H1 (cell line): ENCODE measurements around the gene CXXC4. TPM values are rescaled to one million over a fixed set of nuclear protein-coding genes. Genes with fewer than 3 reads are reported as not detected.

Experiments
- CREB1 ChIP-seq: IDR thresholded peaks from 2 replicates; pipeline ENCODE4 v1.6.1; 2012; ENCODE audit warnings: inconsistent platforms
- NANOG ChIP-seq: IDR thresholded peaks from 2 replicates; pipeline ENCODE4 v1.6.1; 2011; ENCODE audit warnings: low read length, low read depth, mild to moderate bottlenecking, inconsistent platforms; ENCODE audit not compliant: insufficient read depth, poor library complexity, severe bottlenecking
- RAD21 ChIP-seq, 2 experiments: IDR thresholded peaks in 1 of 2; conservative IDR thresholded peaks in 1 of 2; 2 replicates each; pipeline ENCODE4 v1.6.1; 2011; ENCODE audit warnings: low read depth in 2 of 2, low read length in 2 of 2, improper control_type of control experiment in 1 of 2, inconsistent platforms in 1 of 2, mild to moderate bottlenecking in 1 of 2, moderate library complexity in 1 of 2
- RBBP5 ChIP-seq: IDR thresholded peaks from 2 replicates; pipeline ENCODE4 v1.7.1; 2012; ENCODE audit warnings: low read depth, mild to moderate bottlenecking, inconsistent platforms, low read length, moderate library complexity, borderline replicate concordance
- SIN3A ChIP-seq, 2 experiments: IDR thresholded peaks in 1 of 2; conservative IDR thresholded peaks in 1 of 2; 2 replicates each; pipeline ENCODE4 v1.6.1; 2011 to 2012; ENCODE audit warnings: low read length in 2 of 2, improper control_type of control experiment in 1 of 2, low read depth in 1 of 2, mild to moderate bottlenecking in 1 of 2
- SUZ12 ChIP-seq: fragments of 200-600 bp; sonication (generic); IDR thresholded peaks from 2 replicates; pipeline ENCODE4 v1.6.1; 2012; ENCODE audit warnings: mild to moderate bottlenecking, inconsistent platforms, low read length, moderate library complexity, mixed read lengths
- polyA plus RNA-seq, 7 experiments: library from polyadenylated mRNA; depleted of rRNA in 3 of 7; stranded (reverse) in 5 of 7; unstranded in 2 of 7; fragments of >200 nt in 5 of 7; fragments of 200-250 nt in 2 of 7; gene quantifications; 1 replicate in 5 of 7; 2 replicates in 1 of 7; 4 replicates in 1 of 7; pipeline versions ENCODE4 v1.2.1 to v1.2.3, GENCODE V29; 2011 to 2013; ENCODE audit warnings: missing spikeins in 2 of 7, mixed read lengths in 2 of 7
- total RNA-seq: library from RNA; stranded (reverse); fragmentation: NEBNext Ultra II Directional; extraction: Animal tissue kit (Norgen Biotek cat#: 25700); gene quantifications from 2 replicates; pipeline ENCODE4 v1.2.1, GENCODE V29; 2021

CXXC4 gene
- total and polyA plus RNA-seq, 2 of the 8 experiments (the other 6 are each of a cell fraction or from before 2014, with no cell fraction given): 1.3 to 1.8 TPM

DNA sequence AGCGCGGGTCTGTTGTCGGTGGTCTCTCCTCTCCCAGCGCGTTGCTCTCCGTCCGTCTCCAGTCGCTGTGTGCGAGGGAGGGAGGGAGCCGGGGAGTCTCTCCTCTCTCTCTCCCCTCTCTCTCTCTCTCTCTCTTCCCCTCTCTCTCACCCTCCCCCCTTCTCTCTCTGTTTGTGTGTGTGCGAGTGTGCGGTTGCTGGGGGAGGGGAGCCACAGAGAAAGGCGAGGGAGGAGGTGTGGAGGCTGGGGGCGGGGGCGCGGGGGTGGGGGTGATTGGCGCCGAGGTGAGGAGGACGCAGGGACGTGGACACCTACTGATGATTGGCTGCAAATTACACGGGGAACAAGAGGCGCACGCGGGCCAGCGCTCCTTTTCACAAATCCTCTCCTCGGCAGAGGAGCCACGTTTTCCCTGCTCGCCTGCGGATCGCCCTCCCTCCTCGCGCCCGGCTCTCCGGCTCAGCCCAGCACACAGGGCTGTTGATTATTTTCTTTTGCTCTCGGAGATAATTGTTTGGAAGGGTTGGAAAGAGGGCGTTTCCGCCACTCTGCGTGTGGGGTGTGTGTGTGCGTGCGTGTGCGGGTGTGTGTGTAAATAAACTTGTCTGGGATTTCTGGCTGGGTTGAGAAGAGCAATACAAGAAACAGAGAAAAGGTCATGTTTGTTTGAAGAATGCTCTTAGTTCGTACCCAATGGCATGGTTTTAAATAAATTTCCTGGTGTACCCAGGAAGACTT, at the start of gene CXXC4 (continued):
- 0 out of 4 replicates have a peak, but pooled peaks have one; percentile 10 to 28 for TF ChIP-seq RAD21 (IDR thresholded peaks at IDR 0.05 in 1 of 2, conservative IDR thresholded peaks at IDR 0.05 in 1 of 2; ENCODE audit: low read depth in 2 of 2, low read length in 2 of 2)
- TF ChIP-seq SUZ12: peak; percentile 58; the same call in 1 of the 2 replicates
- TF ChIP-seq RBBP5: peak; percentile 100
- TF ChIP-seq NANOG: no peak
- TF ChIP-seq CREB1: peak; percentile 35
- peak; percentile 65 to 77; a peak in 2 of 4 replicates for TF ChIP-seq SIN3A (conservative IDR thresholded peaks at IDR 0.05 in 1 of 2, IDR thresholded peaks at IDR 0.05 in 1 of 2; ENCODE audit: low read depth in 1 of 2, low read length in 2 of 2)
